Neural progenitor cell (in vitro differentiated cells): ENCODE results near the gene GRIN2A. TPM values are rescaled to one million over a fixed set of nuclear protein-coding genes. Genes with fewer than 3 reads are reported as not detected.

Source experiments
- DNase-seq: peaks from one replicate; pipeline ENCODE4 v3.0.0-alpha.2; 2016; ENCODE audit warnings: low spot score
- H2AFZ ChIP-seq: fragments of 200-600 bp; sonication (generic); replicated peaks from 2 replicates; pipeline ENCODE4 v1.6.1; 2016; ENCODE audit warnings: antibody characterized with exemption
- H3F3A ChIP-seq: fragments of 200-600 bp; sonication (generic); 2 replicates; pipeline ENCODE4 v1.6.1; 2016; ENCODE audit warnings: antibody characterized with exemption, low read depth
- H3K27ac ChIP-seq: fragments of 200-600 bp; sonication (generic); 2 replicates; pipeline ENCODE4 v1.5.1; 2016; ENCODE audit warnings: mild to moderate bottlenecking
- H3K27me3 ChIP-seq: fragments of 200-600 bp; sonication (generic); 2 replicates; pipeline ENCODE4 v1.6.1; 2016; ENCODE audit warnings: mild to moderate bottlenecking, moderate library complexity
- H3K36me3 ChIP-seq: fragments of 200-600 bp; sonication (generic); 2 replicates; pipeline ENCODE4 v1.5.1; 2016
- H3K4me1 ChIP-seq: fragments of 200-600 bp; sonication (generic); 2 replicates; pipeline ENCODE4 v1.6.1; 2016; ENCODE audit warnings: mixed run types
- H3K4me2 ChIP-seq: fragments of 200-600 bp; sonication (generic); 2 replicates; pipeline ENCODE4 v1.6.1; 2016
- H3K4me3 ChIP-seq: fragments of 200-600 bp; sonication (generic); 2 replicates; pipeline ENCODE4 v1.5.1; 2016
- H3K79me2 ChIP-seq: fragments of 200-600 bp; sonication (generic); 2 replicates; pipeline ENCODE4 v1.6.1; 2016; ENCODE audit warnings: low read depth
- H3K9ac ChIP-seq: fragments of 200-600 bp; sonication (generic); 2 replicates; pipeline ENCODE4 v1.6.1; 2016
- H3K9me3 ChIP-seq: fragments of 200-600 bp; sonication (generic); 2 replicates; pipeline ENCODE4 v1.5.1; 2016; ENCODE audit warnings: low read depth
- H4K20me1 ChIP-seq: fragments of 200-600 bp; sonication (generic); 2 replicates; pipeline ENCODE4 v1.6.1; 2016; ENCODE audit warnings: low read depth
- H3K27ac Mint-ChIP-seq: 3 replicates; pipeline ENCODE4 v1.8.0; 2021; ENCODE audit warnings: mixed read lengths
- H3K27me3 Mint-ChIP-seq: 2 replicates; pipeline ENCODE4 v1.8.0; 2022; ENCODE audit warnings: low read depth, mild to moderate bottlenecking, inconsistent platforms, moderate library complexity, mixed read lengths; ENCODE audit not compliant: insufficient read depth
- H3K36me3 Mint-ChIP-seq: 3 replicates; pipeline ENCODE4 v1.8.0; 2021; ENCODE audit warnings: mixed read lengths
- H3K4me1 Mint-ChIP-seq: 3 replicates; pipeline ENCODE4 v1.8.0; 2021; ENCODE audit warnings: mixed read lengths
- H3K4me3 Mint-ChIP-seq: 3 replicates; pipeline ENCODE4 v1.8.0; 2021; ENCODE audit warnings: mild to moderate bottlenecking, moderate library complexity, mixed read lengths
- H3K9me3 Mint-ChIP-seq: 3 replicates; pipeline ENCODE4 v1.8.0; 2020; ENCODE audit warnings: mixed read lengths
- CTCF ChIP-seq: fragments of 200-600 bp; sonication (generic); IDR thresholded peaks from 2 replicates; pipeline ENCODE4 v1.5.1; 2017; ENCODE audit warnings: antibody characterized with exemption, mild to moderate bottlenecking
- EZH2 ChIP-seq: fragments of 200-600 bp; sonication (generic); IDR thresholded peaks from 2 replicates; pipeline ENCODE4 v1.6.1; 2017; ENCODE audit warnings: antibody characterized with exemption, mild to moderate bottlenecking, moderate library complexity
- EZH2phosphoT487 ChIP-seq: fragments of 200-600 bp; sonication (generic); IDR thresholded peaks from 2 replicates; pipeline ENCODE4 v1.6.1; 2017; ENCODE audit warnings: antibody characterized with exemption
- total RNA-seq: library from RNA; depleted of rRNA; stranded (reverse); fragments of >200 nt; gene quantifications from 2 replicates; pipeline ENCODE4 v1.2.3, GENCODE V29; 2015; ENCODE audit warnings: low replicate concordance

The GRIN2A gene
- total RNA-seq, 1 donor from 2014 or later: 1.6 TPM

DNA sequence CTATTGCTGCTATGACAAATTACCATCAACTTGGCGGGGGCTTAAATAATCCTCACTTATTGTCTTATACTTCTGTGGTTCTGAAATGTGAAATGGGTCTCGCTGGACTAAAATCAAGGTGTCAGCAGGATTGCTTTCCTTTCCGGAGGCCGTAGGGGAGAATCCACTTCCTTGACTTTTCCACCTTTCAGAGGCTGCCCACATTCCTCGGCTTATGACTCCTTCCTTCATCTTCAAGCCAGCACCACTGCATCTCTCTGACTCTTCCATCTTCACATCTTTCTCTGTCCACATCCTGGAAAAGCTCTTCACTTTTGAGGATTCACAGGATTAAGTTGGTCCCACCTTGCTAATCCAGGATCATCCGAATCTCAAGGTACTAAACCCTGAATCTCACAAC is 217.8 kb downstream of the GRIN2A start:
- no peak overlapping the region for H3K4me3 Mint-ChIP-seq
- TF ChIP-seq EZH2phosphoT487 (no peak), EZH2 (no peak), CTCF (no peak)

DNA sequence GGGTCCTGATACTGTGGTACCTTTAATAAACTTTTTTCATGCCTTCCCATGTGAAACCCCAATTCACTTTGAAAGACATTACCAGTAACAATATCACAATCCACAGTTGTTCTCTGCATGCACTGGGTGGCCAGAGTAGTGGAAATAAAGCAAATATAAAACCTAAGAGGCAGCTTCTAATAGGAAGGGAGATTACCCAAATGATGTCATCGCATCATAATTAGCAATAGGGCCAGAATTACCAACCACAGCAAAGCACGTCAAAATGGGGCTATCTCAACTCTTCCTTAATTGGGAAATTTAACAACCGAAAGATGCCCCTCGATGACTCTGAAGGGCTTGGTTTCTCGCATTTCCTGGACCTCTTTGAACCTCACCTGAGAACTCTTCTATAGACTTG is 224.8 kb downstream of the GRIN2A start:
- no peak overlapping the region for H3K4me2 ChIP-seq
- no peaks in the 10 kb centered on the region for H3K36me3 Mint-ChIP-seq
- TF ChIP-seq EZH2phosphoT487: no peak
- TF ChIP-seq CTCF: no peak
- TF ChIP-seq EZH2: no peak
- no peaks in the 10 kb centered on the region for H4K20me1 ChIP-seq
- H3K36me3 ChIP-seq: no peaks in the 10 kb centered on the region
- H3K4me1 ChIP-seq: no peaks in the 10 kb centered on the region
- H3K9me3 ChIP-seq: no peaks in the 10 kb centered on the region
- no peak overlapping the region for H3K27ac Mint-ChIP-seq
- H3K27me3 ChIP-seq: no peaks in the 10 kb centered on the region
- H3K79me2 ChIP-seq: no peaks in the 10 kb centered on the region
- H3K9me3 Mint-ChIP-seq: no peaks in the 10 kb centered on the region
- no peak overlapping the region for H2AFZ ChIP-seq
- H3K9ac ChIP-seq: no peak overlapping the region
- no peak overlapping the region for H3K4me3 Mint-ChIP-seq
- H3K4me1 Mint-ChIP-seq: no peaks in the 10 kb centered on the region
- DNase-seq: no peak
- H3F3A ChIP-seq: no peaks in the 10 kb centered on the region
- H3K27ac ChIP-seq: no peak overlapping the region
- H3K27me3 Mint-ChIP-seq: peaks cover 6% of the 10 kb centered on the region
- H3K4me3 ChIP-seq: no peak overlapping the region

More for the DNA sequence above, 217.8 kb downstream of the GRIN2A start:
- Histone ChIP-seq H3K79me2 (no peaks in the 10 kb centered on the region), H3K4me3 (no peak overlapping the region), H3K4me2 (no peak overlapping the region), H3K4me1 (peaks cover 6% of the 10 kb centered on the region), H3K27ac (no peak overlapping the region), H3K9ac (no peak overlapping the region), H3K27me3 (no peaks in the 10 kb centered on the region), H3K36me3 (no peaks in the 10 kb centered on the region), H4K20me1 (no peaks in the 10 kb centered on the region), H2AFZ (no peak overlapping the region), H3K9me3 (no peaks in the 10 kb centered on the region), H3F3A (no peaks in the 10 kb centered on the region)
- Mint-ChIP-seq H3K27me3 (peaks cover 6% of the 10 kb centered on the region), H3K27ac (no peak overlapping the region), H3K4me1 (no peaks in the 10 kb centered on the region), H3K9me3 (no peaks in the 10 kb centered on the region), H3K36me3 (no peaks in the 10 kb centered on the region)
- no peak for DNase-seq

- H3K27me3 Mint-ChIP-seq: peaks cover 6% of the 10 kb centered on the region
- Histone ChIP-seq H3K36me3 (no peaks in the 10 kb centered on the region), H3K4me1 (no peaks in the 10 kb centered on the region), H4K20me1 (no peaks in the 10 kb centered on the region), H3K9ac (no peak overlapping the region), H3K27me3 (no peaks in the 10 kb centered on the region), H3F3A (no peaks in the 10 kb centered on the region), H3K79me2 (no peaks in the 10 kb centered on the region), H2AFZ (no peak overlapping the region), H3K9me3 (no peaks in the 10 kb centered on the region), H3K4me2 (no peak overlapping the region), H3K4me3 (no peak overlapping the region), H3K27ac (no peak overlapping the region)
- DNase-seq: no peak
- TF ChIP-seq EZH2 (no peak), EZH2phosphoT487 (no peak), CTCF (no peak)
- H3K4me1 Mint-ChIP-seq: no peaks in the 10 kb centered on the region
- H3K4me3 Mint-ChIP-seq: no peak overlapping the region
- H3K36me3 Mint-ChIP-seq: no peaks in the 10 kb centered on the region
- no peaks in the 10 kb centered on the region for H3K9me3 Mint-ChIP-seq
- H3K27ac Mint-ChIP-seq: no peak overlapping the region
Measured at GRCh38 chr16:9957002-9957401, 225.2 kb downstream of the GRIN2A start.

GRCh38 chr16:9955677-9956076 is 226.6 kb downstream of the GRIN2A start:
- H3K27me3 ChIP-seq: no peaks in the 10 kb centered on the region
- no peak overlapping the region for H3K4me3 ChIP-seq
- H2AFZ ChIP-seq: no peak overlapping the region
- H3K27ac ChIP-seq: no peak overlapping the region
- Mint-ChIP-seq H3K9me3 (no peaks in the 10 kb centered on the region), H3K4me1 (no peaks in the 10 kb centered on the region), H3K27me3 (peaks cover 6% of the 10 kb centered on the region), H3K4me3 (no peak overlapping the region), H3K36me3 (no peaks in the 10 kb centered on the region), H3K27ac (no peak overlapping the region)
- no peak for TF ChIP-seq EZH2phosphoT487
- no peak for TF ChIP-seq EZH2
- no peak for TF ChIP-seq CTCF
- no peaks in the 10 kb centered on the region for H3K79me2 ChIP-seq
- no peak overlapping the region for H3K4me2 ChIP-seq
- no peak overlapping the region for H3K9ac ChIP-seq
- H3K36me3 ChIP-seq: no peaks in the 10 kb centered on the region
- DNase-seq: no peak
- no peaks in the 10 kb centered on the region for H3F3A ChIP-seq
- no peaks in the 10 kb centered on the region for H3K9me3 ChIP-seq
- no peaks in the 10 kb centered on the region for H3K4me1 ChIP-seq
- no peaks in the 10 kb centered on the region for H4K20me1 ChIP-seq
